ENCODE data around the gene TUBB2B. TPM values are rescaled to one million over a fixed set of nuclear protein-coding genes. Genes with fewer than 3 reads are reported as not detected.
"Not testable (repeated sequence)": the region's sequence is repeated elsewhere in the genome, so short reads cannot be mapped to it uniquely, and the experiment has no call there.

The TUBB2B gene
- total RNA-seq, 1 experiment from 2014 or later = 144 TPM

- H3K9me3 ChIP-seq (ENCODE audit: low read depth, low read length, poor library complexity, severe bottlenecking) = no peaks in the 10 kb centered on the region
- intact Hi-C loops (cut with micrococcal nuclease; ENCODE audit: unreplicated experiment) = no loop called here
- no peaks in the 10 kb centered on the region for H3K36me3 ChIP-seq (ENCODE audit: insufficient read depth, low read length, poor library complexity, severe bottlenecking)
- no peak for DNase-seq (ENCODE audit: low spot score)
- no peaks in the 10 kb centered on the region for H3K4me1 ChIP-seq (ENCODE audit: insufficient read depth, low read length, poor library complexity, severe bottlenecking)
- no peak overlapping the region for H3K27ac ChIP-seq (ENCODE audit: low read depth, low read length, poor library complexity, severe bottlenecking)
- no peaks in the 10 kb centered on the region for H3K27me3 ChIP-seq (replicated peaks; ENCODE audit: insufficient read depth, low read depth, low read length, poor library complexity)
- TF ChIP-seq EZH2 (IDR thresholded peaks at IDR 0.05; ENCODE audit: borderline replicate concordance, low read depth, low read length, poor library complexity, severe bottlenecking) (no peak), CTCF (conservative IDR thresholded peaks at IDR 0.05; ENCODE audit: low read depth, low read length) (no peak)
- ChIA-PET CTCF (interaction anchor here (0.5 to 0.6 kb wide), 2 partner anchors 113 to 247 kb away, joined by 3 to 11 read pairs; no protein-coding TSS in a partner anchor), POLR2A (ENCODE audit: low non-redundant PET) (no interaction called here)
- no peak overlapping the region for H3K4me3 ChIP-seq (ENCODE audit: low read depth, low read length, poor library complexity, severe bottlenecking)
- BruUV-seq (replicated peaks) = no TSS peak
These were observed 20.0 kb upstream of the TUBB2B start for GRCh38 chr6:3247255-3248146.

- Histone ChIP-seq H3K9me3 (ENCODE audit: low read depth, low read length, poor library complexity, severe bottlenecking) (no peaks in the 10 kb centered on the region), H3K4me3 (ENCODE audit: low read depth, low read length, poor library complexity, severe bottlenecking) (no peak overlapping the region), H3K27ac (ENCODE audit: low read depth, low read length, poor library complexity, severe bottlenecking) (no peak overlapping the region), H3K27me3 (replicated peaks; ENCODE audit: insufficient read depth, low read depth, low read length, poor library complexity) (no peaks in the 10 kb centered on the region), H3K4me1 (ENCODE audit: insufficient read depth, low read length, poor library complexity, severe bottlenecking) (no peaks in the 10 kb centered on the region), H3K36me3 (ENCODE audit: insufficient read depth, low read length, poor library complexity, severe bottlenecking) (no peaks in the 10 kb centered on the region)
- TF ChIP-seq EZH2 (IDR thresholded peaks at IDR 0.05; ENCODE audit: borderline replicate concordance, low read depth, low read length, poor library complexity, severe bottlenecking) (no peak), CTCF (conservative IDR thresholded peaks at IDR 0.05; ENCODE audit: low read depth, low read length) (no peak)
- ChIA-PET POLR2A (ENCODE audit: low non-redundant PET) (no interaction called here), CTCF (no interaction called here)
- BruUV-seq (replicated peaks) = no TSS peak
- intact Hi-C loops (cut with micrococcal nuclease; ENCODE audit: unreplicated experiment) = no loop called here
- DNase-seq (ENCODE audit: low spot score) = no peak
These were observed 17.8 kb upstream of the TUBB2B start for GRCh38 chr6:3245216-3245615.

DNA sequence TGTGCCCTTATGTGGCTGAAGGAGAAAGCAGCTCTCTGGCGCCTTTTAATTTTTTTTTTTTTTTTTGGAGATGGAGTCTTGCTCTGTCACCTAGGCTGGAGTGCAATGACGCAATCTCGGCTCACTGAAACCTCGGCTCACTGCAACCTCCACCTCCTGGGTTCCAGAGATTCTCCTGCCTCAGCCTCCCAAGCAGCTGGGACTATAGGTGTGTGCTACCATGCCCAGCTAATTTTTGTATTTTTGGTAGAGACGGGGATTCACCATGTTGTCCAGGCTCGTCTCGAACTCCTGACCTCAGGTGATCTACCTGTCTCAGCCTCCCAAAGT is 17.3 kb upstream of the TUBB2B start:
- BruUV-seq (replicated peaks); H3K27ac ChIP-seq (ENCODE audit: low read depth, low read length, poor library complexity, severe bottlenecking); H3K9me3 ChIP-seq (ENCODE audit: low read depth, low read length, poor library complexity, severe bottlenecking); POLR2A ChIA-PET (ENCODE audit: low non-redundant PET); DNase-seq (ENCODE audit: low spot score); H3K4me3 ChIP-seq (ENCODE audit: low read depth, low read length, poor library complexity, severe bottlenecking); intact Hi-C loops (cut with micrococcal nuclease; ENCODE audit: unreplicated experiment); H3K4me1 ChIP-seq (ENCODE audit: insufficient read depth, low read length, poor library complexity, severe bottlenecking); H3K36me3 ChIP-seq (ENCODE audit: insufficient read depth, low read length, poor library complexity, severe bottlenecking); CTCF ChIA-PET; H3K27me3 ChIP-seq (replicated peaks; ENCODE audit: insufficient read depth, low read depth, low read length, poor library complexity): not testable (repeated sequence)

Measured in A673 (cell line).